Small intestine (tissue), 7 donors: Measurements from ENCODE around the gene CDHR2. TPM values are rescaled to one million over a fixed set of nuclear protein-coding genes. Genes with fewer than 3 reads are reported as not detected.

ENCODE experiments used
- DNase-seq, 2 donors: peaks; one replicate each; pipeline versions ENCODE4 v3.0.0 to v3.0.0-alpha.2; 2013
- FAIRE-seq: peaks from 2 replicates; lab custom pipeline; 2012; peaks lifted over from hg19 to GRCh38; lab: Jason Lieb, UNC
- H3K27ac ChIP-seq, 3 donors: one replicate each; pipeline ENCODE4 v1.5.1; 2013; ENCODE audit warnings: low read length in 2 of 3, mild to moderate bottlenecking in 2 of 3, control low read depth in 1 of 3, inconsistent platforms in 1 of 3, low read depth in 1 of 3, moderate library complexity in 1 of 3
- H3K27me3 ChIP-seq, 3 donors: one replicate each; pipeline ENCODE4 v1.6.1; 2013; ENCODE audit warnings: low read length in 3 of 3, inconsistent platforms in 1 of 3; ENCODE audit not compliant: control insufficient read depth in 3 of 3, insufficient read depth in 3 of 3
- H3K36me3 ChIP-seq, 3 donors: one replicate each; pipeline ENCODE4 v1.6.1; 2013; ENCODE audit warnings: low read length in 3 of 3, inconsistent platforms in 1 of 3, low read depth in 1 of 3, mild to moderate bottlenecking in 1 of 3, moderate library complexity in 1 of 3; ENCODE audit not compliant: control insufficient read depth in 3 of 3, insufficient read depth in 2 of 3
- H3K4me1 ChIP-seq, 3 donors: one replicate each; pipeline ENCODE4 v1.6.1; 2013; ENCODE audit warnings: low read length in 2 of 3, inconsistent platforms in 1 of 3, low read depth in 1 of 3, mild to moderate bottlenecking in 1 of 3, moderate library complexity in 1 of 3; ENCODE audit not compliant: control insufficient read depth in 3 of 3, insufficient read depth in 2 of 3
- H3K4me3 ChIP-seq, 3 donors: one replicate each; pipeline ENCODE4 v1.5.1; 2013; ENCODE audit warnings: low read length in 3 of 3, control low read depth in 1 of 3, inconsistent platforms in 1 of 3, low read depth in 1 of 3, mild to moderate bottlenecking in 1 of 3, moderate library complexity in 1 of 3
- H3K9me3 ChIP-seq, 2 donors: one replicate each; pipeline ENCODE4 v1.6.1; 2013; ENCODE audit warnings: low read depth in 1 of 2, low read length in 1 of 2; ENCODE audit not compliant: control insufficient read depth in 2 of 2, insufficient read depth in 1 of 2
- WGBS, 3 donors: extraction: QIAGEN DNeasy Blood & Tissue Kit; methylation state at CpG; one replicate each; pipeline ENCODE4 v1.1.7; 2013; 5-methylcytosine and 5-hydroxymethylcytosine counted together
- polyA plus RNA-seq, 4 donors: library from polyadenylated mRNA; stranded (reverse) in 3 of 4; unstranded in 1 of 4; fragments of 200-250 nt in 3 of 4; fragments of 120-200 nt in 1 of 4; gene quantifications; one replicate each; pipeline versions ENCODE4 v1.2.1 to v1.2.3, GENCODE V29; 2013
- donor health status: healthy with polysubstance abuse.
- donor health status: control.
- donor health status: control.
- donor health status: Bipolar disorder and iron deficiency.
- donor health status: healthy.

The CDHR2 gene
- polyA plus RNA-seq, 4 donors = 50.1 to 545 (median 420) TPM

GRCh38 chr5:176624142-176624541, 75.0 kb downstream of the CDHR2 start:
- WGBS, 3 donors = 61 to 71% (median 67%) methylated on average over 4 of the region's 4 CpGs
- H3K27me3 ChIP-seq = peaks cover 3 to 85% (median 43%) of the 10 kb centered on the region in 3 donors

GRCh38 chr5:176624938-176625337, 75.8 kb downstream of the CDHR2 start:
- FAIRE-seq (no peak), DNase-seq (no peak)
- no peak overlapping the region for H3K4me3 ChIP-seq
- WGBS, 3 donors = 59 to 75% (median 61%) methylated on average over 9 of the region's 9 CpGs
- H3K27ac ChIP-seq = no peak overlapping the region
- H3K36me3 ChIP-seq = no peaks in the 10 kb centered on the region
- peaks cover 6 to 85% (median 39%) of the 10 kb centered on the region in 3 donors for H3K27me3 ChIP-seq
- peaks cover 0 to 5% (median 2%) of the 10 kb centered on the region in 3 donors for H3K4me1 ChIP-seq
- peaks cover 0 to under 1% of the 10 kb centered on the region in 2 donors for H3K9me3 ChIP-seq

More at GRCh38 chr5:176624142-176624541, 75.0 kb downstream of the CDHR2 start:
- FAIRE-seq = no peak
- peaks cover 0 to 7% (median 0%) of the 10 kb centered on the region in 3 donors for H3K4me1 ChIP-seq
- no peaks in the 10 kb centered on the region for H3K36me3 ChIP-seq
- no peak for DNase-seq
- peaks cover 0 to 6% of the 10 kb centered on the region in 2 donors for H3K9me3 ChIP-seq
- no peak overlapping the region for H3K4me3 ChIP-seq
- no peak overlapping the region for H3K27ac ChIP-seq

GRCh38 chr5:176625512-176625911, 76.4 kb downstream of the CDHR2 start:
- DNase-seq (no peak), FAIRE-seq (no peak)
- peaks cover 9 to 82% (median 38%) of the 10 kb centered on the region in 3 donors for H3K27me3 ChIP-seq
- H3K36me3 ChIP-seq = no peaks in the 10 kb centered on the region
- no peaks in the 10 kb centered on the region for H3K9me3 ChIP-seq
- no peak overlapping the region for H3K4me3 ChIP-seq
- H3K27ac ChIP-seq = no peak overlapping the region
- WGBS, 3 donors = 68 to 77% (median 74%) methylated on average over 2 of the region's 2 CpGs
- peaks cover 0 to 6% (median 5%) of the 10 kb centered on the region in 3 donors for H3K4me1 ChIP-seq

- no peaks in the 10 kb centered on the region for H3K9me3 ChIP-seq
- 17 to 35% (median 32%) methylated on average over 25 of the region's 25 CpGs for WGBS, 3 donors
- H3K27ac ChIP-seq = no peak overlapping the region
- H3K4me1 ChIP-seq = peaks cover 0 to 10% (median 5%) of the 10 kb centered on the region in 3 donors
- no peaks in the 10 kb centered on the region for H3K36me3 ChIP-seq
- DNase-seq (peak in 1 of 2 donors; percentile 63), FAIRE-seq (no peak)
- peaks cover 9 to 82% (median 38%) of the 10 kb centered on the region in 3 donors for H3K27me3 ChIP-seq
- H3K4me3 ChIP-seq = no peak overlapping the region
These were observed 77.1 kb downstream of the CDHR2 start for GRCh38 chr5:176625966-176626875.

- DNase-seq (no peak), FAIRE-seq (no peak)
- Histone ChIP-seq H3K36me3 (no peaks in the 10 kb centered on the region), H3K27me3 (peaks cover 9 to 82% (median 42%) of the 10 kb centered on the region in 3 donors), H3K9me3 (no peaks in the 10 kb centered on the region), H3K4me1 (peaks cover 0 to 10% (median 5%) of the 10 kb centered on the region in 3 donors), H3K4me3 (no peak overlapping the region), H3K27ac (no peak overlapping the region)
- WGBS, 3 donors = 12 to 33% (median 29%) methylated on average over 7 of the region's 7 CpGs
These were observed 77.7 kb downstream of the CDHR2 start for GRCh38 chr5:176626876-176627236.

- H3K4me3 ChIP-seq = no peak overlapping the region
- FAIRE-seq (no peak), DNase-seq (no peak)
- H3K4me1 ChIP-seq = peaks cover 0 to 10% (median 5%) of the 10 kb centered on the region in 3 donors
- H3K9me3 ChIP-seq = no peaks in the 10 kb centered on the region
- 57 to 75% (median 61%) methylated on average over 5 of the region's 5 CpGs for WGBS, 3 donors
- H3K27ac ChIP-seq = no peak overlapping the region
- peaks cover 9 to 80% (median 42%) of the 10 kb centered on the region in 3 donors for H3K27me3 ChIP-seq
- no peaks in the 10 kb centered on the region for H3K36me3 ChIP-seq
These were observed 78.4 kb downstream of the CDHR2 start for GRCh38 chr5:176627582-176627981.

- peaks cover 9 to 81% (median 46%) of the 10 kb centered on the region in 3 donors for H3K27me3 ChIP-seq
These were observed 79.5 kb downstream of the CDHR2 start for GRCh38 chr5:176628406-176629228.

GRCh38 chr5:176629317-176629852, 80.2 kb downstream of the CDHR2 start:
- no peaks in the 10 kb centered on the region for H3K36me3 ChIP-seq
- H3K4me3 ChIP-seq = no peak overlapping the region
- DNase-seq (no peak), FAIRE-seq (no peak)
- H3K9me3 ChIP-seq = no peaks in the 10 kb centered on the region
- WGBS, 3 donors = 8 to 12% (median 11%) methylated on average over 32 to 34 of the region's 34 CpGs
- H3K4me1 ChIP-seq = peaks cover 0 to 10% (median 5%) of the 10 kb centered on the region in 3 donors
- H3K27ac ChIP-seq = no peak overlapping the region
- H3K27me3 ChIP-seq = peaks cover 9 to 80% (median 46%) of the 10 kb centered on the region in 3 donors

More at GRCh38 chr5:176628406-176629228, 79.5 kb downstream of the CDHR2 start:
- no peak for FAIRE-seq
- no peak overlapping the region for H3K27ac ChIP-seq
- H3K4me1 ChIP-seq = peaks cover 0 to 10% (median 5%) of the 10 kb centered on the region in 3 donors
- no peak for DNase-seq
- WGBS, 3 donors = 37 to 47% (median 44%) methylated on average over 13 of the region's 13 CpGs
- H3K36me3 ChIP-seq = no peaks in the 10 kb centered on the region
- no peak overlapping the region for H3K4me3 ChIP-seq
- H3K9me3 ChIP-seq = no peaks in the 10 kb centered on the region
